ENCODE measurements around the gene UBE3D. TPM values are rescaled to one million over a fixed set of nuclear protein-coding genes. Genes with fewer than 3 reads are reported as not detected.

UBE3D gene
- total RNA-seq, 1 donor from 2014 or later: 0.21 TPM

DNA sequence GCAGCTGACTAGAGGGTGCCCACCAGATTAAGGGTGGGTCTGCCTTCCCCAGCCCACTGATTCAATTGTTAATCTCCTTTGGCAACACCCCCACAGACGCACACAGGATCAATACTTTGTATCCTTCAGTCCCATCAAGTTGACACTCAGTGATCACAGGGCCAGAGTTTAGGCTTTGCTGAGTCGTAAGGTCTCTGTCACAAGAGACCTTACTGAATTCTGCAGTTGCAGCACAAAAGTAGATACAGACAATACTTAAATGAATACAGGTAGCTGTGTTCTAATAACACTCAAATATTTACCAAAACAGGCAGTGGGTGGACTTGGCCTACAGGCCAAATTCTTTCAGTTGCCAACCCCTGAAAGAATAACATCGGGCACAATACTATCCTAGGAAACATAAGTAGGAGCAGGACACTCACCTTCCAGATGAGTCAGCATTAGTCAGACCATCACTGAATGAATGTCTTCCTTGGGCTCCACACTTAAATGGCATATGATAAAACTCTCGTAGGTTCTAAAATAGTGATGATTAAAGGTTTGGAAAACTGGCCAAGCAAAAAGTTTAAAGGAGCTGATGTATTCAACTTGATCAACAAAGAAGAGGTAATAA is 190.0 kb downstream of the UBE3D start:
- intact Hi-C loops (cut with DNase I): no loop called here
- Histone ChIP-seq H3K4me1 (no peaks in the 10 kb centered on the region), H3K36me3 (no peaks in the 10 kb centered on the region), H3K4me3 (no peak overlapping the region), H3K27me3 (no peaks in the 10 kb centered on the region), H3K27ac (no peak overlapping the region), H3K9me3 (no peaks in the 10 kb centered on the region)
- TF ChIP-seq, protein P1, sequence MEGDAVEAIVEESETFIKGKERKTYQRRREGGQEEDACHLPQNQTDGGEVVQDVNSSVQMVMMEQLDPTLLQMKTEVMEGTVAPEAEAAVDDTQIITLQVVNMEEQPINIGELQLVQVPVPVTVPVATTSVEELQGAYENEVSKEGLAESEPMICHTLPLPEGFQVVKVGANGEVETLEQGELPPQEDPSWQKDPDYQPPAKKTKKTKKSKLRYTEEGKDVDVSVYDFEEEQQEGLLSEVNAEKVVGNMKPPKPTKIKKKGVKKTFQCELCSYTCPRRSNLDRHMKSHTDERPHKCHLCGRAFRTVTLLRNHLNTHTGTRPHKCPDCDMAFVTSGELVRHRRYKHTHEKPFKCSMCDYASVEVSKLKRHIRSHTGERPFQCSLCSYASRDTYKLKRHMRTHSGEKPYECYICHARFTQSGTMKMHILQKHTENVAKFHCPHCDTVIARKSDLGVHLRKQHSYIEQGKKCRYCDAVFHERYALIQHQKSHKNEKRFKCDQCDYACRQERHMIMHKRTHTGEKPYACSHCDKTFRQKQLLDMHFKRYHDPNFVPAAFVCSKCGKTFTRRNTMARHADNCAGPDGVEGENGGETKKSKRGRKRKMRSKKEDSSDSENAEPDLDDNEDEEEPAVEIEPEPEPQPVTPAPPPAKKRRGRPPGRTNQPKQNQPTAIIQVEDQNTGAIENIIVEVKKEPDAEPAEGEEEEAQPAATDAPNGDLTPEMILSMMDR (IDR thresholded peaks at IDR 0.05): no peak
- no peak for DNase-seq (ENCODE audit: low spot score in 2 of 2)

DNA sequence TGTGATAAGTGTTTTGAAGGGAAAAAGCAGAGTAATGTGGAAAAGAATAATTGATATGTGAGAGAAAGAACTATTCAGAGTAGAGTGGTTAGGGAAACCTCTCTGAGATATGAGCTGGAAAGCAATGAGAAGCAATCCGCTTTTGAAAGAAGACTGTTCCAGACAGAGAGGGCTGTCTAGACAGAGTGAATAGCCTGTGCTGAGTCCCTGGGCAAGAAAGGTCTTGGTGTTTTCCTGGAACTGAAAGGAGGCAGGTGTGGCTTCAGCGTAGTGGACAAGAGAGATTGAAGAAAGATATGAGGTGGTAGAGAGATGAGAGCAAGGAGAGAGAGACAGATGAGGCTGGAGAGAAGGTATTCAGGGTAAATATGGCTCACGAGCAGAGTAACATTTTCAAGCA is 190.8 kb downstream of the UBE3D start:
- Histone ChIP-seq H3K9me3 (no peaks in the 10 kb centered on the region), H3K27ac (no peak overlapping the region), H3K4me1 (no peaks in the 10 kb centered on the region), H3K27me3 (no peaks in the 10 kb centered on the region), H3K4me3 (no peak overlapping the region), H3K36me3 (no peaks in the 10 kb centered on the region)
- intact Hi-C loops (cut with DNase I): no loop called here
- DNase-seq (ENCODE audit: low spot score in 2 of 2): no peak
- TF ChIP-seq, protein P1 (IDR thresholded peaks at IDR 0.05): no peak

- no peaks in the 10 kb centered on the region for H3K4me1 ChIP-seq
- no peaks in the 10 kb centered on the region for H3K9me3 ChIP-seq
- TF ChIP-seq, protein P1 (IDR thresholded peaks at IDR 0.05): no peak
- H3K36me3 ChIP-seq: no peaks in the 10 kb centered on the region
- no peaks in the 10 kb centered on the region for H3K27me3 ChIP-seq
- intact Hi-C loops (cut with DNase I): no loop called here
- DNase-seq (ENCODE audit: low spot score in 2 of 2): no peak
- H3K4me3 ChIP-seq: no peak overlapping the region
- H3K27ac ChIP-seq: no peak overlapping the region
These were observed 193.5 kb downstream of the UBE3D start for GRCh38 chr6:82872185-82872584.

DNA sequence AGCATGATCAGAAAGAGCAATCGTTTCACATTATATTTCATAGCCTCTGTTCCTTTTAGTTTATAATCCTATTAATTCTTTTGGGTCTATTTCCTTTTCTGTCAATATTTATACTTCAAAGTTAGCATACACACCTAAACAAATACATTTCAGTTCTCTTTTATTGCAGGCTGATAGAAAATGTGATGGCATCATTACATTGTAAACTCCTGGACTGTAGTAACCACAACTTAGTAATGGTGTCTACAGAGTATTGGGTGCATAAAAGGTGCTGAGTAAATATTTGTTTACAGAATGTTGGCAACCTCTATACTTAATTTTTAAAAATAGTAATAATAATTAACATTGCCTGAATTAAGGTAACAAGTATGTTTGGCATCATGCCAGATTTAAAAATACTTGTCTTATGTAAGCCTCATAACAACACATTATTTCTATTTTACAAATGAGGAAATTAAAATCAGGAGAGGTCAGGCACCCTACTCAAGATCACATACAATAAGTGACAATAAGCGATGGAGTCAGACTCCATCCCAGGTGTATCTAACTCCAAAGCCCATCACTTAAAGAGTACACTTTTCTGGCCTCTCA is 195.0 kb downstream of the UBE3D start:
- no peaks in the 10 kb centered on the region for H3K9me3 ChIP-seq
- no peak for DNase-seq (ENCODE audit: low spot score in 2 of 2)
- H3K27ac ChIP-seq: no peak overlapping the region
- H3K36me3 ChIP-seq: no peaks in the 10 kb centered on the region
- no peaks in the 10 kb centered on the region for H3K27me3 ChIP-seq
- H3K4me3 ChIP-seq: no peak overlapping the region
- no peaks in the 10 kb centered on the region for H3K4me1 ChIP-seq
- intact Hi-C loops (cut with DNase I): no loop called here
- TF ChIP-seq, protein P1 (IDR thresholded peaks at IDR 0.05): no peak

DNA sequence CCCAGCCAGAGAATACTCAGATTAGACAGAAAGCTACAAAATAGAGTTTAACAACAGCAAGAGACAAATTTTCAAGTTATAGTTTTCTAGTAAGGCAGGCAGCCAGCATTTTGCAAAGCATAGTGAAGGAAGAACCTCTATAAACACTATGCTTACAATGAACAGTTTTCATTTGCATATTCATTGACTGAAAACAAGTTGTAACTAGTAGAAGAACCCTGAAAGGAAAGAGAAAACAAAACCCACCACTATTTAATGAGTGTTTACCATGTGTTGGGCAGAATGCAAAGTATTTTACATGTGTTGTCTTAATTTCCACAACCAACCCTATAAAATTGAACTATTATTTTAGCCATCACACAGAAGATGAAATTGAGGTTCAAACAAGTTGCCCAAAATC is 196.1 kb downstream of the UBE3D start:
- Histone ChIP-seq H3K9me3 (no peaks in the 10 kb centered on the region), H3K36me3 (no peaks in the 10 kb centered on the region)

More for the DNA sequence above, 196.1 kb downstream of the UBE3D start:
- Histone ChIP-seq H3K27me3 (no peaks in the 10 kb centered on the region), H3K27ac (no peak overlapping the region), H3K4me1 (no peaks in the 10 kb centered on the region), H3K4me3 (no peak overlapping the region)
- TF ChIP-seq, protein P1 (IDR thresholded peaks at IDR 0.05): no peak
- no peak for DNase-seq (ENCODE audit: low spot score in 2 of 2)
- intact Hi-C loops (cut with DNase I): no loop called here

All from ascending aorta (tissue), 2 donors.